Measurements from ENCODE around the gene HEPACAM. TPM values are rescaled to one million over a fixed set of nuclear protein-coding genes. Genes with fewer than 3 reads are reported as not detected.

The HEPACAM gene
- total RNA-seq, 1 donor from 2014 or later, result not detected

DNA sequence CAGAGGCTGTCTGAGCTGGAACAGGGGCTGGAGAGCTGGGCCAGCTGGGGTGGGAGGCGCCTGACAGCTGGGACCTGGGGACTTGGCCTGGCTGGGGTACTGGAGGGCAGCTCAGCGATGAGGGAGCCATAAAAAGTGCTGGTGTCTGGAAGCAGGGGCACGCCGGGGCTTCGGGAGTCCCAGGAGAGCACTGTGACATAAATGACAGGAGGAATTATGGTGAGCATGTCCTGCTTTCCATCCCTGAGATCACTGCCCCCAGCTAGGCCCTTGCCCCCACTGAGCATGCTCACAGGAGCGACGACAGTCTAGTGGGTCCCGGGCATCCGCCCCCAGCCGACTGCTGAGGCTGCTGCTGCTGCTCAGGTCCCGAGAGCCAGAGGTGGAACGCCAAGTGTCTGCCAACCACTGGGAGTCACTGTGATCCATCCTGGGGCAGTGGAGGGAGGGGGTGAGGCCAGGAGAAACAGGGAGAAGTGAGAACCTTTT lies 44.4 kb downstream of the HEPACAM start:
- Mint-ChIP-seq H3K27ac (ENCODE audit: unreplicated experiment) (no peak overlapping the region), H3K4me1 (no peaks in the 10 kb centered on the region), H3K27me3 (ENCODE audit: low read depth) (peaks cover 11% of the 10 kb centered on the region), H3K4me3 (no peak overlapping the region), H3K9me3 (no peaks in the 10 kb centered on the region), H3K36me3 (ENCODE audit: low read depth) (no peaks in the 10 kb centered on the region)
- TF ChIP-seq, protein P1, sequence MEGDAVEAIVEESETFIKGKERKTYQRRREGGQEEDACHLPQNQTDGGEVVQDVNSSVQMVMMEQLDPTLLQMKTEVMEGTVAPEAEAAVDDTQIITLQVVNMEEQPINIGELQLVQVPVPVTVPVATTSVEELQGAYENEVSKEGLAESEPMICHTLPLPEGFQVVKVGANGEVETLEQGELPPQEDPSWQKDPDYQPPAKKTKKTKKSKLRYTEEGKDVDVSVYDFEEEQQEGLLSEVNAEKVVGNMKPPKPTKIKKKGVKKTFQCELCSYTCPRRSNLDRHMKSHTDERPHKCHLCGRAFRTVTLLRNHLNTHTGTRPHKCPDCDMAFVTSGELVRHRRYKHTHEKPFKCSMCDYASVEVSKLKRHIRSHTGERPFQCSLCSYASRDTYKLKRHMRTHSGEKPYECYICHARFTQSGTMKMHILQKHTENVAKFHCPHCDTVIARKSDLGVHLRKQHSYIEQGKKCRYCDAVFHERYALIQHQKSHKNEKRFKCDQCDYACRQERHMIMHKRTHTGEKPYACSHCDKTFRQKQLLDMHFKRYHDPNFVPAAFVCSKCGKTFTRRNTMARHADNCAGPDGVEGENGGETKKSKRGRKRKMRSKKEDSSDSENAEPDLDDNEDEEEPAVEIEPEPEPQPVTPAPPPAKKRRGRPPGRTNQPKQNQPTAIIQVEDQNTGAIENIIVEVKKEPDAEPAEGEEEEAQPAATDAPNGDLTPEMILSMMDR (conservative IDR thresholded peaks at IDR 0.05), result no peak
- DNase-seq (ENCODE audit: low read depth, low spot score), result no peak

DNA sequence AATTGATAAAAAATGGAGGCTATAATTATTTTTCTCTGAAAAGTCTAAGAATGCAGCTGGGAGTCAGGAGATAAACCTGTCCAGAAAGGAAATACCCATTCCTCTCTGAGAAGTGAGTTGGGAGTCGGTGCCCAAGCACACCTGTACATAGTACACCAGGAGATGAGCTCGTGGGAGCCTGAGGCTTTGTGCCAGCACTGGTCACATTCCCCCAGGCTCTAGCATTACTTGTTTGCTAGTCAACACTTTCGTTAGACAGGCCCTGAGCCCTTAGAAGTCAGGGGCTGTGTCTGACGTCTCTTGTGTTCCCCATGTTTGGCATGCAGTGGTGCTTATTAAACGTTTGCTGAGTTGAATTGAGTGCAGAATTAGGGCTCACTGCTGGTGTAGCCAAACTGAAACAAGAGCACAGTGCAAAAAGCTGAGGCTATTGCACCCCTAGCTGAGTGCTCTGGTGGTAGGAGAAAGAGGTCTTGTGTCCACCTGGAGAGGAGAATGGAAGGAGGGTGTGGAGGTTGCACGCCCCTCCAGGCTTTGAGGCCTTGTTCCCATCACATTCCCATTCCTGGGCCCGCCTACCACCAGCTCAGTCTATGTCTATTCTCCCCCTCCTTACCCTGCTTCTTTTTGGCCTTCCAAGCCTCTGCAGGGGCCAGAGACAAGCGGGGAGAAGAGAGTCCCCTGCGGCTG lies 45.0 kb downstream of the HEPACAM start:
- Mint-ChIP-seq H3K27ac (ENCODE audit: unreplicated experiment) (no peak overlapping the region), H3K4me3 (no peak overlapping the region), H3K4me1 (no peaks in the 10 kb centered on the region), H3K27me3 (ENCODE audit: low read depth) (peaks cover 11% of the 10 kb centered on the region), H3K9me3 (no peaks in the 10 kb centered on the region), H3K36me3 (ENCODE audit: low read depth) (no peaks in the 10 kb centered on the region)
- DNase-seq (ENCODE audit: low read depth, low spot score), result no peak
- TF ChIP-seq, protein P1 (conservative IDR thresholded peaks at IDR 0.05), result no peak

DNA sequence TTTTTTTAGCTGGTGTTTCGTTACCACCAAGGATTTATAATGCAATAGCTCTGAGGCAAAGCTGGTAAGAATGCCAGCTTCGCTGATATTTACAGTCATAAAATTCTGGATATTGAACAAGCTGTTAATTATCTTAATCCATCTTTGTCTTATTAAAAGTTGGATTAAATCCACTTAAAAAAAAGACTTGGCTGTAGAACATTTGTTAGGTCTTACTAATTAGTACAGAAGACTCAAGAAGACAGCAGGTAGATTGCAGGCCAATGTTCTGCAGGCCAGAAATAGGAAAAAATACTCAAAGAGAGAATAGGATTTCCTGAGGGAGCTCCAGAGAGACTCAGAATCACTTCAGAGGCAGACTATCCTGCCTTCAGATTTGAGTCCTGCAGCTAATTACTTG lies 45.7 kb downstream of the HEPACAM start:
- no peak overlapping the region for H3K27ac Mint-ChIP-seq (ENCODE audit: unreplicated experiment)
- H3K4me1 Mint-ChIP-seq, result no peaks in the 10 kb centered on the region
- no peaks in the 10 kb centered on the region for H3K36me3 Mint-ChIP-seq (ENCODE audit: low read depth)
- no peak for DNase-seq (ENCODE audit: low read depth, low spot score)
- TF ChIP-seq, protein P1 (conservative IDR thresholded peaks at IDR 0.05), result no peak
- H3K9me3 Mint-ChIP-seq, result no peaks in the 10 kb centered on the region
- H3K4me3 Mint-ChIP-seq, result no peak overlapping the region
- H3K27me3 Mint-ChIP-seq (ENCODE audit: low read depth), result peaks cover 13% of the 10 kb centered on the region

DNA sequence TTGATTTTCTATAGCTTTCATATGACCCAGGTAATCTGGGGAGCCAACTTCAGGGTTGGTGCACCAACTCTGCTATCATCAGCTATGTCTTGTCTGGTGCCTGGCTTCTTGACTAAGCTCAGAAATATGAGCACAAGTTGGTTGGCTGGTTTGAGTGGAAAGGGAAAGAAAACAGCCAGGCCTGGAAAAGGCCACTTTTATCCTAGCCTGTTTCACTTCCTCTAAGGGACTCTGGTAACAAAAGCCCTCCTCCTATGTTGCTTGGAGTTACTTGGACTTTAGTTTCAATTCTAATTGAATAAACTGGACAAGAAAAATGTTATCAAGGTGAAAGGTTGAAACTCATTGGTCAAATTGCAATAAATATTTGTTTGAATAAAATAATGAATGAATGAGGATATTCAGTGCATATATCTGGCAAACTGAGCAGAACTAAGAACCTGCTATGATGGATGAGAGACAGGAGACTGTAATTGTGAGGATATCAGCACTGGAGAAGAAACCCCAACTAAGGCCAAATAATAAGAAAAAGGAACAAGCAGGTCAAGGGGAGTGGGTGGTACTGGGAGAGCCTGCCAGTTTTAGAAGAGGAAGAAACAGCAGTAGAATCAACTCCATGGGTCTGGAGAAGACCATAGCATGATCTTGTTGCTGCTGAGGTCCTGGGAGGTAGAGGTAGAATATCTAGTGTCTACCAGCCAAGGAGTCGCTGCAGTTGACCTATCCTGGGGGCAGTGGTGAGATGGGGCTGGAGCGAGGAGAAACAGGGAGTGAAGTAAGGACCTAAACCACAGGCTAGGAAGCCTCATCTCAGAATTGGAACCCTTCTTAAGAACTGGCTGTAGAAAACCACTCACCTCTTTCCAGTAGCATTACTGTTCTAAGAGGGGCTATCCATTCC lies 46.4 kb downstream of the HEPACAM start:
- TF ChIP-seq, protein P1 (conservative IDR thresholded peaks at IDR 0.05), result no peak
- Mint-ChIP-seq H3K4me3 (no peak overlapping the region), H3K36me3 (ENCODE audit: low read depth) (no peaks in the 10 kb centered on the region), H3K27me3 (ENCODE audit: low read depth) (peaks cover 13% of the 10 kb centered on the region), H3K4me1 (no peaks in the 10 kb centered on the region), H3K27ac (ENCODE audit: unreplicated experiment) (no peak overlapping the region), H3K9me3 (no peaks in the 10 kb centered on the region)
- no peak for DNase-seq (ENCODE audit: low read depth, low spot score)

DNA sequence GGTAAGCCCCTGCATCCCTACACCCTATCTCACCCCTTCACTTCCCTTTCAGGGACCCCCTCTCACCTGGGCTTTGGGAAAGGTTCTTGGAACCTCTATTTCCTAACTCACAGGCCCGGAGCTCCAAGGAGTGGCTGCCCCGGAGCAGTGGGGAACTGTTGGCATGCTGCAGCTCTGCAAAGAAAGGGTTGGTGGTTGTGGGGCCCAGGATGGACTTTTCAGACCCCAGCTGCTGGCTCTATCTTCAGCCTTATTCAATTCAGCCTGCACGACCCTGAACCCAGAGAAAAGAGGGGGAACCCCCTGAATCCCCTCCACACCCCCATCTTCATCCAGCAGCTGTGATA lies 48.2 kb downstream of the HEPACAM start:
- Mint-ChIP-seq H3K27me3 (ENCODE audit: low read depth) (peaks cover 13% of the 10 kb centered on the region), H3K4me1 (peaks cover 11% of the 10 kb centered on the region)

More for the DNA sequence above, 48.2 kb downstream of the HEPACAM start:
- no peak for DNase-seq (ENCODE audit: low read depth, low spot score)
- TF ChIP-seq, protein P1 (conservative IDR thresholded peaks at IDR 0.05), result no peak
- H3K9me3 Mint-ChIP-seq, result peaks cover 2% of the 10 kb centered on the region
- no peaks in the 10 kb centered on the region for H3K36me3 Mint-ChIP-seq (ENCODE audit: low read depth)
- no peak overlapping the region for H3K27ac Mint-ChIP-seq (ENCODE audit: unreplicated experiment)
- no peak overlapping the region for H3K4me3 Mint-ChIP-seq
